HG03095 (cell line): ENCODE results near the gene DPP6.

Experiments used
- ATAC-seq: cut with Tn5 transposase; IDR thresholded peaks from one replicate; pipeline ENCODE4 v1.9.1; 2021; ENCODE audit warnings: moderate library complexity; ENCODE audit not compliant: unreplicated experiment

Gene DPP6

DNA sequence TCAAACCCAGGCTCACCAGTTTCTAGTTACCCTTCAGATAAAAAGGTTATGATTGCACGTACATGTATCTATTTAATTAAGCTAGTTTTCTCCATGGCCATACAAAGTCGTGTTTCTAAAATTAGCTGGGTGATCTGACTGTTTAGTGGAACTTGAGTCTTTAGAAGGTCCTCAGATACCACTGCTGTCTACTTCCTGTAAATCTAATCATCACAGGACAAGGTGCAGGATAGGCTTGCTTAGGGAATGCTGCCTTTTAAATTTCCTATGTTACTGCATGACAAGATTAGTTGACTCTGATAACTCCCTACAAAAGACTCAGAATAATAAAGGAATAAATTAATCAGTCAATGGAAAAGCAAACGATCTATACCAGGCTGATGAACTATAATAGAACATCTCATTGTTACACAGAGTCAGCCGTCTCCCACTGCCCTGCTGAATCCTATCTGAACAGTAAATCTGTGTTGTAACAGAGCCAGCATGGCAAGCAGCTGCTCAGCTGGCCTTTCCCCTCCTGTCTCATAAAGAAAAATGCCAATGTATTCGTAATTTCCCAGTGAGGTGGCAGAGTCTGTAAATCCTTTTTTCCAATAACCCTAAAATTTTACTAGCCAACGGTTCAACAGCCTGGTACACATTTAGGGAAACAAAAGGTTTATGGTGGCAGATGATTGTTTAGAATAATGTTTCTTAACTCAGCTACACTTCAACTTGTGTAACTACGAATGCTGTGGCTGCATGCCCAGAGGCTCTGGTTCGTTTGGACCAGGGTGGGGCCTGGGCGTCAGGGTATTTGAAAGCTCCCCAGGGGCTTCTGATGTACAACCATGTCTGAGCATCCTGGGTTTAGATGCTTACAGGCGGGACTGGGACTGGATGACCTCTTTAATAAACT is 632.7 kb downstream of the DPP6 start:
- ATAC-seq, result no peak

DNA sequence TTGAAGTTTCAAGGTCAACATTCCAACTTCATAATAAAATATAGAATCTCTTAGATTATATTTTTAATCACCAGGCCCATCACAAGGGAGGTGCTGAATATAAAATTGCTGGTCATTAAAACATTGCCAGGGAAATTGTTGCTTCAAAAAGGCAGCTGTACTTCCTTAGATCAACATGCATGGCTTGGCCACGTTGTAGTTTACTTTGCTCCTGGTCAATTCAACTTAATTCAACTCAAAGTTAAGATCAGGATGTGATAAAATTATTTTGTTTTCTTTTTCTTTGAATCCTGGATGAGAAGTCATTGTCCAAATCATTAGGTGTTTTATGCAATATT is 633.3 kb downstream of the DPP6 start:
- no peak for ATAC-seq

DNA sequence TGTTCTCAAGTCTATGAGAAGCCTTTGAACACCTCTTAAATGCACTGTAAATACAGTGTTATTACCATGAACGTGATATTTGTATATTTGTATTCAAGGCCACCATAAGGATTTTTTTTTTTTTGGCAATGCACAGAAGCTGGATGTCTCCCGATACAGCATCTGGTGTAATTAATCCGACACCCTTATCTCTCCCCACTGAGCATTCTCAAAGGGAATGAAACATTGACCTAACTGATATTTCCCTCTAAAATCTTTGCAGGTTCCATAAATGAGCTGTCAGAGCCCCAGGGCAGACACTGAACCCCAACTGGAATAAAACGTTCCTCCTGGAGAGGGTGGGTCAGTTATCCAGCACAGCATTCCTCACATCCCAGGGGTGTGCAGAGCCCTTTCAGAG is 634.1 kb downstream of the DPP6 start:
- ATAC-seq, result no peak

DNA sequence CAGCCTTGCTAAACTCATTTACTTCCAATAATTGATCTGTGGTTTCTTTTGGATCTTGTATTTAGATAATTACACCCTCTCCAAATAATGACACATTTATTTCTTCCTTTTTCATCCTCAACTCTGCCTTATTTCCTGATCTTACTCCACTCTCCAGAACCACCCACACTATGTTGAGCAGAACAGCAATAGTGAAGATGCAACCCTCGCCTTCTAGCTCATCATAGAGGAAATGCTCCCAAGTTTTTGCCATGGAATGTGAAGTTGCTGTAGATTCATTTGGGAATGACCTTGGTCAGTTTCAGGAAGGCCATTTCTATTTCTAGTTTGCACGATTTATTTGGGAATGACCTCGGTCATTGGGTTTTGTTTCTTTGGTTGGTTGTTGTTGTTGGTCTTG is 636.8 kb downstream of the DPP6 start:
- ATAC-seq, result no peak

DNA sequence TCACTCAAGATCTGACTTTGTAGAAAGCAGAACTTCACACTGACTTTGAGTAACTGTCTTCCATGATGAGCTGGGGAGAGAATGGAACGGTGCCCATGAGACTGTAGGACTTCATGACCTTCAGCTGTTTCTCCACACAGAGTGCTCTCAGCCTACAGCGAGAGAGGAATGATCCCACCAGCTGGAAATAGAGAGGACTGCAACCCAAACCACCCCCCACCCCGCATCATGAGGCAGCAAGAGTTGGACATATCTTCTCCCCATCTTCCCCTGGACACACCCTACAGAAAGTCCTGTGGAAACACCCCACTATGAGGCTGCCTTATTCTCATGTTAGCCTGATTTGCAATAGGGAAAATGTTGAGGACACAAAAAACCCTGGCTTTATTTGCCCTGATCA is 638.2 kb downstream of the DPP6 start:
- ATAC-seq, result no peak

DNA sequence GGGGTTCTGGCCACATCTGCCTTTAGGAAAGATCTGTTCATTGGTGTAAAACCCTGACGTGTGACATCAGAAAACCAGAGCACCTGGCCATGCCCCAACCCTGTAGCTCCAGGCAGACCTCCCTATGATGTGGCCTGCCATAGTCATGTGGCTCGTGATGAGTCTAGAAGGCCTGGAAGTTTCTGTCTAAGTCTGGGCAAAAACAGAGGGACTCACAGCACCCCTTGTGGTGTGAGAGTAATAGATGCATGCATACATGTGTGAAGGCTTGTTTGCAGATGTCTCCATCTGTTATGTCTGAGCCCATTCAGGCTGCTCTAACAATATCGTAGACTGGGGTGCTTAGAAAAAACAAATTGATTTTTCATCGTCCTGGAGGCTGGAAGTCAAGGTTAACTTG is 641.5 kb downstream of the DPP6 start:
- ATAC-seq, result no peak

DNA sequence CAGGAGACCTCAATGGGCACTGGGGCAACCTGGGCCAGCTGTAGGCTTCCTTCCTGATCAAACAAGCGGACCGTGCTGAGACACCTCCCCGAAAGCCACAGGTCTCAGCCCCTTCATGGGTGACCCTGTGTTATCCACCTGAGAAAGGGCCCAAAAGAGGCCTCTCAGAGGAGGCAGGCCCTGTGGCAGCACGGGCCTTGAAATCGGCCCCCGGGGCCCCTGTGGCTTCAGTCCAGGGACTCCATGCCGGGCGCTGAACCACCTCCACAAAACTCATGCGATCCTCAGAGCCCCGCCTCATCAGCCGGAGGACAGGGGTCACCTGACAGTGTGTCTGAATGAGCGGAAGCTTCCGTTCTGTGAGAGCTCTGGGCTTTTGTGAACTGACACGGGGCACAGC is 643.6 kb downstream of the DPP6 start:
- no peak for ATAC-seq

DNA sequence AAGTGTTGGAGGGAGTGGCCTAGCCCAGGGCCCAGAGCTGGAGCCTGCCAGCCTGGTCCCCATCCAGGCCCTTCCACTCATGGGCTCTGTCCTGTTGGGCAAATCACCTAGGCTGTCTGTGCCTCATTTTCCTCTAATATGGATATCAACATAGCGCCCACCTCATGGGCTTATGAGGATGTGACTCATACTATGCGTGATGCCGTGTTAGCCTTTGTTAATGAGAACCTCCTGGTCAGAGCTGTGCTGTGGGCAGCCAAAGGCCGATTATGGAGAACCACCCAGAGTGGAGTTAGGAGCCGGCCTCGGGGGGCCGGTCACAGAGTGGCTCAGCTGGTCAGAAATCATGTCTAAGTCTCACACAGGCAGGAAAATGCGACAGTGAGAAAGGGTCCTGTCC is 644.4 kb downstream of the DPP6 start:
- no peak for ATAC-seq

DNA sequence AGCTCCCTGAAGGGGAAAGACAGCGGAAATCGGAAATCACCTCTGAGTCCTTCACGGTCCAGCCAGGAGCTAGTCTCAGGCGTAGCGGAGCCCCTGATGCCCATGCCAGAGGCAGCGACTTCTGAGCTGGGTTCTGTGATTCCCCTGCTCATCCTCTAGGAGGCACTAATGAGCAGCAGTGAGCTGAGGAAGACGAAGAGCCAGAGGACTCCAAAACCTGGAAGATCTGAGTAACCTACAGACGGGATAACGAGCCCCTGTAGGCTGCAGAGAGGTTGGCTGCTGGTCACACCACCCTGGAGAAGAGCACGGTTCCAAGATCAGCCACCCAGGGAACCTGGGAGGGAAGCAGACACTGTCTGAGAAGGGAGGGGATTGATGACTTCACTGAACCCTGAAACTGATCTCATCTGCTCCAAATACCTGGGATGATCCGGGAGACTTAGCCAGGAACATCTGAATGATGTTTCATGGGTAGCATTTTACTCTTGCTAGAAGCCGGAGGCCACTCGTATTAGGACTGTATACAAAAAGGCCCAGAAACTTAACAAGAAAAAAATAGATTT is 646.6 kb downstream of the DPP6 start:
- ATAC-seq, result no peak

DNA sequence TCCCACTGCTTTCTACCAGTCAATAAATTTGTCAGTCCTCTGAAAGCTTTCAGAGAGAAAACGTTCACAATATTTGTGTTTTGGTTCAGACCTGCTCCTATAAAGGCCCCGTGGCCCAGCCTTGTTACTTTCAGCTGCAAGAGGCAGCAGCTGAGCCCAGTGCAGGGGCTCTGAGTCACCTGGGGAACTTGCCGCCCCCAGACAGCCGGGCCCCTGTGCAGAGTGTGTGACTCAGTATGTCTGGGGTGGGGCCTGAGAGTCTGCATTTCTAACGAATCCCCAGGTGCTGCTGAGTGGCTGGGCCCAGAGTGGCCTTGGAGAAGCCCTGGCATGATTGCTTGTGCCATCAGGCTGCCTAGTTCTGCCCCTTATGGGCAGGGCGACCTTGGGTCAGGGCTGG is 647.2 kb downstream of the DPP6 start:
- ATAC-seq, result no peak

DNA sequence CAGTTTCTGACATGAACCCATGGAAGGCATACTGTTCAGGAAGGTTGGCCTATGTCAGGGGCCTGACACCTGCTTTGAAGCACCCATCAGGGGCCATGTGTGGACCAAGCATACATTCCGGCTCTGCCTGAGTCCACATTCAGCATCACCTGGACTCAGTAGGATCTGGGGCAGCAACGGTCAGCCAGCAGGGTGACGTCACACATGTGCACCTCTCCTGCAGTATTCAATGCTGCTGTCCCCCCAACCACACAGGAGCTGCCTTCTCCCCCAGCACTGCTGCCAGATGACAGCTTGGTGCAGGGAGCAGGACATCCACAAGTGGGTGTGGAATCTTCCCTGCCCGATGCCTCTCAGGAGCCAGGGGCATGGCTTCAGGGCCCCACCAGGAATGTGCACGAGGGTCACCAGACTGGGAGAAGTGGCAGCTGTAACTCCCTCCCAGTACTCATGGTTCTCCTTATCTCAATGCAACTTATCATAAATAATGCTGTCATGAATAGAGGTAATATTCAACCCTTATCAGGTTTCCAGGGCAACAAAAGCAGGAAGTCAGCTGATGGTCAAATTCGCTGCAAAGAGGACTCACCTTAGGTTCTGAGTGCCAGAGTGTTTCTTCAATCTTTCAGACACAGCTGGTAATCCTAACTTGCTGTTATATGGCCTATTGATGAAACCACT is 657.8 kb downstream of the DPP6 start:
- no peak for ATAC-seq

DNA sequence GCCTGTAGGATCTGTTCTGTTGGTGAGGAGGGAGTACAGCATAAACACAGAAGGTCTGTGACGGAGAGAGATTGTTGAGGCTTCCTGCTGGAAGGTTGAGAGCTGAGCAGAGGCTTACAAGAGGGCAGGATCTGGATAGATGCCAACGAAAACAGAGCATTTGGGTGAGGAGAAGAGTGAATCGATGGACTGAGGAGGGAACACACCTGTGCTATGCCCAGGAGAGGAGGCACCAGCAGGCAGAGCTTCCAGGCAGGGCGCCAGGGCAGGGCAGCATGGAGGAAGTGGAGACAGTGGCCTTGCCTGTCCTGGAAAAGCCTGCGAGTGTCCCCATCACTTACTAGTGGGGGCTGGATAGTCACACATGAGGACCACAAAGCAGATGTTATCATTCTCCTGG is 667.8 kb downstream of the DPP6 start:
- no peak for ATAC-seq

DNA sequence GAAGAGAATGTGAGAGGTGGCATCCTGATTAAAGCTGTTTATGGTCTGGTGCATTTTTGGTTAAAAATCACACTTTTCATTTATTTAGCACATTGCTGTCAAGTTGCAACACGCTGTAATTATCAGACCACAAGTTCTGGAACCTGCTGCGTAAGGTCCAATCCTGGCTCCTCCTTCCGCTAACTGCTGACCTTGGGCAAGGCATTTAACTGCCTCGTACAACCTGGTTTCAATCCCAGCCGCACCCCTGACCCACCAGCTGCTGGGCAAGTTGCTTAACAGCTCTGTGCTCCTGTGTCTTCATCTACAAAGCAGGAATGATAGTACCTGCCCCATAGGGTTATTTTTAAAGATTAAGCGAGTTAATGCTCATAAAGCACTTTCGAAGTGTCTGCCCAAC is 668.9 kb downstream of the DPP6 start:
- ATAC-seq, result no peak

DNA sequence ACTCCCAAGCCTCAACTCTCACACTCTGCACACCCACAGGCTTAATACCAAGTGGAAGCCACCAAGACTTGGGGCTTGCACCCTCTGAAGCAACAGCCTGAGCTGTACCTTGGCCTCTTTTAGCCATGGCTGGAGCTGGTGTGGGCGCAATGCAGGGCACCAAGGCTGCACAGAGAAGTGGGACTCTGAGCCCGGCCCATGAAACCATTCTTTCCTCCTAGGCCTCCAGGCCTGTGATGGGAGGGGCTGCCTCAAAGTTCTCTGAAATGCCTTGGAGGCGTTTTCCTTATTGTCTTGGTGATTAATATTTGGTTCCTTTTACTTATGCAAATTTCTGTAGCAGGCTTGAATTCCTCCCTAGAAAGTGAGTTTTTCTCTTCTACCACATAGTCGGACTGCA is 674.2 kb downstream of the DPP6 start:
- no peak for ATAC-seq

DNA sequence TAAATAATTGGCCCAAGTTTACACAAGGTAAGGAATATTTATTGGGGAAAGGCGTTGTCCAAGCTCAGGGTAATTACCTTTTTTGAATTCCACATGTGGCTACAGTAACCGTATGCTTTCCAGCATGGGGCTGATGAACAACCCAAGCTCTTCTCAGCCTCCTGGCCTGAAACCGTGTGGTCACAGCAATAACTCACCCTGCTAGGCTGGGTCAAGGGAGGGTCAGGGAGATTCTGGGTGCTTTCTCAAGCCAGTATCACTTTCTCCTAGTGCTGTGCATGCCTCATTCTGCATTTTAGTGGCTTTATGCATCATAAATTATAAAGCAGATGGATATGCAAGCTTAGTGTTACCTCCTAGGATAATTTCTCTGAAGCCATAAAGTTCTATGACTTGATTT is 676.9 kb downstream of the DPP6 start:
- no peak for ATAC-seq

DNA sequence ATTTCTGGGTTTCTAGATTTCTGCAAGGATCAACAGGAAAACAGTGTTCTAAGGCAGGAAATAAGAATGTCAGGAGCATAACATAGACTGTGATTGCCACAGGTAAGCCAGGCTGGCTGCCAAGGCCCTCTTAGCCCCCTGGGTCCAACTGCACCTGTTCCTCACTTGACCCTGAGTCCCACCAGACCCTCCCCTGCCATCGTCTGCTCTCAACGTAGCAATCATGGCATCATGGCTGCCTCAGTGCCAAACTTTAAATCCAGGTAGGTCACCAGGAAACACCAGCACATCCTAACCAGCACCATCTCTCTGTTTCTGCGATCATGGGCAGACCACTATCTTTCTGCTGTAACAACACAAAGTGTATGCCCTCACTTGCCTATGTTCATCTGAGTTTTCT is 683.6 kb downstream of the DPP6 start:
- no peak for ATAC-seq

DNA sequence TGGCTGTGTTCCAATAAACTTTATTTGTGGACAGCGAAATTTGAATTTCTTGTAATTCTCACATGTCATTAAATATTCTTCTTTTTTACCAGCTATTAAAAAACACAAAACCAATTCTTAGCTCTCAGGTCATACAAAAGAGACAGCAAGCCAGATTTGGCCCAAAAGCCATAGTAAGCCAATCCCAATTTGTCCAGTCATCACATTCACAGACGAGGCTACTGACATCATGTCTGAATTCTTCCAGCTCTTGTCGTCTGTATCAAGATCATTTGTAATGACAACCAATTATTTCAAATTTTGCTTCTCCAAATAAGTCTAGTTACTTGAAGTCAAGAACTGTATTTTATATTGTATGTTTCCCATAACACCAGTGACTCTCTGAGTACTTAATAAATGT is 684.2 kb downstream of the DPP6 start:
- ATAC-seq, result no peak

DNA sequence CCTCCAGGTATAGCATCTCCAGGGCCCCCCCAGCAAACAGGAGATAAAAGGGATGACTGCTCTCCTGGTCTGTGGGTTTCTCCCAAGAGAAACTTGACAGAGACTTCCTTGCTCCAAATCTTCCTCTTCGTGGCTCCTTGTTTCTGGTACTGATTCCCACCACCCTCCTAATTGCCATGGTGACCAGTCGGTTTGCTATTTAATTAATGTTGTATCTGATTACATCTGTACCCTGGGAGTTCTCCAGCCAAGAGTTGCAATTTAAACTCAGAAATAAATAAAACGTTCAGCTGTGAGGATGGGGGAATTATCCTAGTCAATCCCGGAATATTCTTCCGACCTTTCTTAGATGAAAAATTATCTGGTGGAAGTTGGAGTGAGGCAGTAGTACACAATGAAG is 686.0 kb downstream of the DPP6 start:
- no peak for ATAC-seq

DNA sequence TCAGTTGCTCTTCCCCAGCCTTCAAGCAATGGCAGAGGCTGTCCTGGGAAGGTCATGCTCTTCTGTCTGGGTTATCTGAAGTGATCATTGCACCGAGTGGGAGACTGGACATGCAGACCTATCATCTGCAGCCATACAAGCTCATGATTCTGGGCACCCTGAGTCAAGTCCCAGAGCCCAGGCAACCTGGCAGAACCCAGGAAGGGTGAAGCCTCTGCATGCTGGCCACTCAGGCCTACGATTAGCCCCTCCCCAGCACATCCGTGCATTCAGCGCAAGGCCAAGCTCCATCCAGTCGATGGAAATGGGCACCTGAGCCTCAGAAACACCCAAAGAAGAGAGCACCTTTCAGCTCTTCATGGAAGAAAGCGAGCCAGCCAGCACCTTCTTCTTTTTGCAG is 688.9 kb downstream of the DPP6 start:
- ATAC-seq, result no peak

DNA sequence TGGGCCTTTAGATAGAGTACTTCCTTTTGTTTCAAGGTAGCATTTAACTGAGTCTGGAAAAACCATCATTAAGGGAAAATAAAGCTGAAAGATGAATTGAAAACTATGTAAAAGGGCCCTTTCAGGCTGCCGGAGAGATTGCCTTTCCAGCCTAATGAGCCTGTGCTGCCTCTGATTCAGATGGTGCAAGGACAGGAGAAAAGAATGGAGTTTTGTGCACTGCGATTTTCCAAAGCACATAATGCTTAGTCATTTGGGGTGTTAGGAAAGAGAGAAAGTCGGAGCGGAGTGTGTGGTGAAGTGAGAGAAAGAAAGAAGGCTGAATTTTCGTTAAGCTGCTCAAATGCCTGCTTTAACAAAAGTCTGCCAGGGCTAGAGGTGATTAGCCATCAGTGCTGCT is 691.0 kb downstream of the DPP6 start:
- no peak for ATAC-seq

DNA sequence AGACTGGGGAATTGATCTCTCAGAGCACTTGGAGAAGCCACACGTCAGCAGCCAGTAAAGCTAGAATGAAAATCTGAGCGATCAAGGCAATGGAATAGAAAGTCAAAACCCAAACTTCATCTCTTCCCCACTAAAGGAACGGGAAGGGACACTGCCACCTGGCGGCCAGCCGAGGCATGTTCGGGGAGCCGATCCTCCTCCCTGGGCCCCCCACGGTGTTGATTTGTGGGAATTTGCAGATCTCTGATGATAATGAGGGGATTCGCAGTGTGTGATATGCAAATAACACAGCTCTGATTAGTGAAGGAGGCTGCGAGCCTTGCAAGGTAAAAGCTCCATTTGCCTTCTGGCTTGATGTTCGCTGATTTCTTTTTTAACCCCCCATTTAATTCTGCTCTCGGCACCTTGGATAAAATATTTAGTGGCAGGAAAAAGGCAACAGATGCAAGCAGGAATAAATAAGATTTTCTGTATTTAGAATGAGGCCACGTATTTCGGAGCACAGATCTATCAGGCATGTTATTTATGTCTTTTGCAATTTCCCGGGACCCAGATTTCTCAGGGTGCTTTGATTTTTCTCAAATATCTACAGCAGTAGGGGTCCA is 692.2 kb downstream of the DPP6 start:
- no peak for ATAC-seq

DNA sequence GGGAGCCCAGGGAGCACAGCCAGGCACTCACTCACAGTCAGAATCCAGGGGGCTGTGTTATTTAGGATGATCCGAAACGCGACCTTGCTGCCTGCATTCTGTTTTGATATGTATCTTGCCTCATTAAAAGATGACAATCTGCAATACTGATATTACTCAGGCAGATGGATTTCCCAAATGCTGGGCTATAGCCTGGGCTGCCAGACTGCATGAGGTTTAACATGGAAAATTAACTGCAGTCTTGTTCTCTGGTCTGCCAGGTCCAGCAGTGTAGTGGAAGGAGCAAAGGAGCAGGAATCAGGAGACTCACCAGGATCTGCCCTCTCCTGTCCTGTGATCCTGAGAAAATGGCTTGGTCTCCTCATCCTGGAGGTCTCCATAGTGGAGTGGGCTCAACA is 692.7 kb downstream of the DPP6 start:
- ATAC-seq, result no peak
